B cell (primary cell): ENCODE results near the gene SERINC5. TPM values are rescaled to one million over a fixed set of nuclear protein-coding genes. Genes with fewer than 3 reads are reported as not detected.
A peak's percentile ranks its signal among the peaks of the same experiment; 100 is the strongest.

Experiments
- ATAC-seq: fragments of 200-7000 bp; cut with Tn5 transposase; one replicate; pipeline ENCODE4 v1.10.0; 2021; ENCODE audit warnings: low read depth, mild to moderate bottlenecking, moderate number of reproducible peaks, moderate library complexity
- CTCF ChIA-PET: fragments of 350-600 bp; sonication (Branson Sonifier 250); formaldehyde crosslinking; loops from one replicate; lab custom pipeline; 2021; ENCODE audit warnings: antibody characterized with exemption, inconsistent platforms; lab: Charles Lee
- POLR2A ChIA-PET: fragments of 350-600 bp; sonication (Branson Sonifier 250); formaldehyde crosslinking; loops from one replicate; lab custom pipeline; 2021; ENCODE audit warnings: antibody characterized with exemption; lab: Charles Lee
- DNase-seq: peaks from one replicate; pipeline ENCODE4 v3.0.0; 2013
- H2AFZ ChIP-seq: 2 replicates; pipeline ENCODE4 v1.6.1; 2012; ENCODE audit warnings: mild to moderate bottlenecking, low read depth, low read length; ENCODE audit not compliant: insufficient read depth, poor library complexity, severe bottlenecking
- H3K27ac ChIP-seq, 2 donors: 1 replicate in 1 of 2; 2 replicates in 1 of 2; pipeline ENCODE4 v1.5.1; 2012 to 2013; ENCODE audit warnings: low read length in 2 of 2, mild to moderate bottlenecking in 2 of 2, moderate library complexity in 1 of 2
- H3K27me3 ChIP-seq, 4 experiments: fragments of 200-600 bp in 1 of 4; sonication (generic) in 1 of 4; replicated peaks in 1 of 4; 1 replicate in 2 of 4; 2 replicates in 2 of 4; pipeline versions ENCODE4 v1.6.1 to v1.7.0; 2013 to 2016; ENCODE audit warnings: low read length in 3 of 4, mild to moderate bottlenecking in 2 of 4, mixed read lengths in 1 of 4, moderate library complexity in 1 of 4; ENCODE audit not compliant: insufficient read depth in 4 of 4, control insufficient read depth in 3 of 4; ENCODE audit errors: control extremely low read depth in 1 of 4
- H3K36me3 ChIP-seq, 2 experiments: replicated peaks in 1 of 2; 1 replicate in 1 of 2; 2 replicates in 1 of 2; pipeline versions ENCODE4 v1.6.1 to v1.7.1; 2013; ENCODE audit warnings: low read length in 1 of 2; ENCODE audit not compliant: insufficient read depth in 2 of 2, control insufficient read depth in 1 of 2; ENCODE audit errors: control extremely low read depth in 1 of 2, extremely low read depth in 1 of 2
- H3K4me1 ChIP-seq, 2 donors: fragments of 200-600 bp in 1 of 2; sonication (generic) in 1 of 2; 1 replicate in 1 of 2; 2 replicates in 1 of 2; pipeline versions ENCODE4 v1.5.1 to v1.6.1; 2013 to 2017; ENCODE audit warnings: low read length in 2 of 2; ENCODE audit not compliant: control insufficient read depth in 2 of 2, insufficient read depth in 2 of 2
- H3K4me2 ChIP-seq: replicated peaks from 2 replicates; pipeline ENCODE3; 2012; ENCODE audit warnings: mild to moderate bottlenecking, low read depth, low read length; ENCODE audit not compliant: poor library complexity, severe bottlenecking
- H3K4me3 ChIP-seq, 5 experiments: fragments of 200-600 bp in 1 of 5; sonication (generic) in 1 of 5; 1 replicate in 3 of 5; 2 replicates in 2 of 5; pipeline versions ENCODE4 v1.5.1 to v1.7.0; 2011 to 2016; ENCODE audit warnings: low read length in 4 of 5, mild to moderate bottlenecking in 4 of 5, low read depth in 2 of 5, control low read depth in 1 of 5, moderate library complexity in 1 of 5; ENCODE audit not compliant: insufficient read depth in 1 of 5; ENCODE audit errors: control extremely low read depth in 1 of 5, extremely low read depth in 1 of 5
- H3K79me2 ChIP-seq: fragments of 200-600 bp; sonication (generic); one replicate; pipeline ENCODE4 v1.6.0; 2016; ENCODE audit warnings: low read length; ENCODE audit not compliant: control insufficient read depth, insufficient read depth
- H3K9ac ChIP-seq: fragments of 200-600 bp; sonication (generic); 2 replicates; pipeline ENCODE4 v1.6.1; 2017; ENCODE audit warnings: mild to moderate bottlenecking, low read length, moderate library complexity
- H3K9me3 ChIP-seq, 3 donors: one replicate each; pipeline versions ENCODE4 v1.6.1 to v1.7.1; 2013; ENCODE audit warnings: low read length in 2 of 3; ENCODE audit not compliant: control insufficient read depth in 2 of 3, insufficient read depth in 1 of 3; ENCODE audit errors: control extremely low read depth in 1 of 3
- H4K20me1 ChIP-seq: 2 replicates; pipeline ENCODE4 v1.6.0; 2012; ENCODE audit warnings: mild to moderate bottlenecking, low read length; ENCODE audit not compliant: insufficient read depth, control insufficient read depth, poor library complexity, severe bottlenecking
- H3K27ac Mint-ChIP-seq: one replicate; pipeline ENCODE4 v1.8.0; 2021; ENCODE audit warnings: mixed read lengths
- H3K27me3 Mint-ChIP-seq: one replicate; pipeline ENCODE4 v1.8.0; 2021; ENCODE audit warnings: mixed read lengths
- H3K4me1 Mint-ChIP-seq: one replicate; pipeline ENCODE4 v1.8.0; 2021; ENCODE audit warnings: mixed read lengths
- H3K4me3 Mint-ChIP-seq: one replicate; pipeline ENCODE4 v1.8.0; 2021; ENCODE audit warnings: mixed read lengths
- H3K9me3 Mint-ChIP-seq: one replicate; pipeline ENCODE4 v1.8.0; 2022; ENCODE audit warnings: mixed read lengths; ENCODE audit not compliant: insufficient read depth
- CTCF ChIP-seq: fragments of 200-600 bp; IDR thresholded peaks from one replicate; pipeline ENCODE4 v1.8.0; 2022; ENCODE audit warnings: antibody characterized with exemption, mild to moderate bottlenecking
- EZH2 ChIP-seq: IDR thresholded peaks from 2 replicates; pipeline ENCODE4 v1.6.1; 2012; ENCODE audit warnings: borderline replicate concordance, low read depth, mild to moderate bottlenecking, moderate library complexity, low read length; ENCODE audit not compliant: insufficient read depth, poor library complexity, severe bottlenecking
- WGBS: methylation state at CpG from one replicate; pipeline ENCODE4 v1.1.5; 2013; ENCODE audit warnings: missing lambda C conversion rate; ENCODE audit not compliant: insufficient coverage; 5-methylcytosine and 5-hydroxymethylcytosine counted together
- intact Hi-C: fragments of 100-400 bp; cut with micrococcal nuclease; formaldehyde crosslinking; loops from one replicate; pipeline ENCODE4 v1.10.0; 2022
- polyA plus RNA-seq: library from polyadenylated mRNA; depleted of rRNA; stranded (reverse); fragments of >200 nt; gene quantifications from 2 replicates; pipeline ENCODE4 v1.2.3, GENCODE V29; 2012
- total RNA-seq, 2 donors: library from RNA; stranded (reverse); fragments of 120-200 nt in 1 of 2; gene quantifications; 1 replicate in 1 of 2; 2 replicates in 1 of 2; pipeline versions ENCODE4 v1.2.3 to v1.2.4, GENCODE V29; 2013 to 2022

The SERINC5 gene
- total and polyA plus RNA-seq, 2 donors (not counting 1 experiment from before 2014, with no cell fraction given): 2.4 to 9.5 TPM

GRCh38 chr5:80093796-80094195 is 162.1 kb downstream of the SERINC5 start:
- H3K4me1 ChIP-seq: no peaks in the 10 kb centered on the region
- Mint-ChIP-seq H3K9me3 (no peaks in the 10 kb centered on the region), H3K4me3 (no peak overlapping the region), H3K4me1 (no peaks in the 10 kb centered on the region), H3K27ac (no peak overlapping the region), H3K27me3 (no peaks in the 10 kb centered on the region)
- TF ChIP-seq CTCF (no peak), EZH2 (no peak)
- H3K4me2 ChIP-seq: no peak overlapping the region
- H2AFZ ChIP-seq: no peak overlapping the region
- no peaks in the 10 kb centered on the region for H3K79me2 ChIP-seq
- 95% methylated on average over 5 of the region's 8 CpGs for WGBS
- intact Hi-C loops: no loop called here
- H4K20me1 ChIP-seq: no peaks in the 10 kb centered on the region
- H3K27me3 ChIP-seq: no peaks in the 10 kb centered on the region
- H3K36me3 ChIP-seq: no peaks in the 10 kb centered on the region
- H3K27ac ChIP-seq: no peak overlapping the region
- no peak for ATAC-seq
- H3K9ac ChIP-seq: no peak overlapping the region
- ChIA-PET POLR2A (no interaction called here), CTCF (interaction anchor here (0.7 to 13.9 kb wide), 4 partner anchors 10 to 584 kb away, joined by 3 to 388 read pairs (median 6); no protein-coding TSS in a partner anchor)
- no peak overlapping the region for H3K4me3 ChIP-seq
- no peaks in the 10 kb centered on the region for H3K9me3 ChIP-seq
- DNase-seq: no peak

GRCh38 chr5:80092486-80093107 is 163.3 kb downstream of the SERINC5 start:
- no peak overlapping the region for H3K9ac ChIP-seq
- no peaks in the 10 kb centered on the region for H3K9me3 Mint-ChIP-seq
- 68% methylated on average over 6 of the region's 8 CpGs for WGBS

More at GRCh38 chr5:80092486-80093107, 163.3 kb downstream of the SERINC5 start:
- Mint-ChIP-seq H3K27ac (no peak overlapping the region), H3K4me1 (no peaks in the 10 kb centered on the region), H3K27me3 (no peaks in the 10 kb centered on the region), H3K4me3 (no peak overlapping the region)
- H3K27ac ChIP-seq: no peak overlapping the region
- ChIA-PET CTCF (interaction anchor here (0.8 to 13.9 kb wide), 26 partner anchors 8 to 582 kb away, joined by 3 to 388 read pairs (median 6); partner anchors contain the start of gene SERINC5), POLR2A (no interaction called here)
- peak overlapping the region; percentile 32 for H2AFZ ChIP-seq
- ATAC-seq (no peak), DNase-seq (no peak)
- H3K4me2 ChIP-seq: no peak overlapping the region
- H3K79me2 ChIP-seq: no peaks in the 10 kb centered on the region
- no peak overlapping the region for H3K4me3 ChIP-seq
- no peaks in the 10 kb centered on the region for H3K27me3 ChIP-seq
- intact Hi-C loops: no loop called here
- H3K36me3 ChIP-seq: no peaks in the 10 kb centered on the region
- no peaks in the 10 kb centered on the region for H3K4me1 ChIP-seq
- H4K20me1 ChIP-seq: no peaks in the 10 kb centered on the region
- TF ChIP-seq EZH2: no peak
- H3K9me3 ChIP-seq: no peaks in the 10 kb centered on the region
